ENCODE results near the gene ACTBL2.

DNA sequence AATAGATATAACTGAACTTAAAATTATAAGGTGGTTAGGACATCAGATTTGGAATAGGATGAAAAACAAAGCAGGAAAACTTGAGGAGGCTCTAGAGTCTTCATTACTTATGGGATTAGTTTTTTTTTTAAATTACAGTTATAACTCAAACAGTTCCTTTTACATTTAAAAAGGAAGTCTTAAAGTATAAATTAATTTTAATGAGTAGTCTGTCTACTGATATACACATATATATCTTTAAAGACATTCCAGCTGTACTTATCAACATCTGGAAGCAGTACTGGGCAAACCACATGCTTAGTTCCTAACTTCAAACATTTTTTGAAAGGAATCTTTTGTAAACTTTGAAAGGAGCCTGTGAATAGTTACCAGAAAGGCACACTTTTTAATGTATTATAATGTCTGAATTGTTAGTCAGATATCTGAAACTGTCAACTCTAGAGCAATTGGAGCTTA, 6.0 kb downstream of the ACTBL2 start:
- TF ChIP-seq CTCF (IDR thresholded peaks at IDR 0.05; ENCODE audit: insufficient read depth, low read length) (no peak), SPI1 (IDR thresholded peaks at IDR 0.05; ENCODE audit: borderline replicate concordance, low read depth) (no peak)

Data from HL-60 (cell line).